SK-N-SH treated with all-trans-retinoic acid at 6 μM for 48 hours (cell line): ENCODE results near the gene CDH4.

Experiments
- ATAC-seq: fragments of 200-7000 bp; cut with Tn5 transposase; 3 replicates; pipeline ENCODE4 v1.9.1; 2020; ENCODE audit warnings: mild to moderate bottlenecking, moderate library complexity
- ARNTL ChIP-seq: fragments of 450-650 bp; formaldehyde crosslinking; IDR thresholded peaks from 2 replicates; pipeline ENCODE4 v1.5.0; 2020; ENCODE audit warnings: low read depth, mild to moderate bottlenecking, moderate library complexity, borderline replicate concordance
- CREB5 ChIP-seq: fragments of 250-450 bp; sonication (Bioruptor Pico); IDR thresholded peaks from 2 replicates; pipeline ENCODE4 v1.5.1; 2020; ENCODE audit warnings: low read depth, mild to moderate bottlenecking, moderate library complexity
- CSDC2 ChIP-seq: fragments of 250-450 bp; sonication (Bioruptor Pico); IDR thresholded peaks from 2 replicates; pipeline ENCODE4 v1.5.0; 2020; ENCODE audit warnings: mild to moderate bottlenecking, moderate library complexity
- CSRNP3 ChIP-seq: fragments of 250-450 bp; sonication (Bioruptor Pico); IDR thresholded peaks from 2 replicates; pipeline ENCODE4 v1.5.1; 2021; ENCODE audit warnings: mild to moderate bottlenecking, moderate library complexity
- GLIS3 ChIP-seq: fragments of 250-450 bp; sonication (Bioruptor Pico); IDR thresholded peaks from 2 replicates; pipeline ENCODE4 v1.5.0; 2020; ENCODE audit warnings: mild to moderate bottlenecking, moderate library complexity
- ISL1 ChIP-seq: fragments of 250-450 bp; sonication (Bioruptor Pico); IDR thresholded peaks from 2 replicates; pipeline ENCODE4 v2.1.2; 2022; ENCODE audit warnings: mild to moderate bottlenecking, moderate library complexity
- OSR1 ChIP-seq: fragments of 250-450 bp; sonication (Bioruptor Pico); IDR thresholded peaks from 2 replicates; pipeline ENCODE4 v1.8.0; 2022; ENCODE audit warnings: moderate library complexity, mild to moderate bottlenecking, inconsistent platforms
- PATZ1 ChIP-seq: fragments of 250-450 bp; sonication (Bioruptor Pico); IDR thresholded peaks from 2 replicates; pipeline ENCODE4 v1.8.0; 2020; ENCODE audit warnings: mild to moderate bottlenecking, moderate library complexity, borderline replicate concordance
- POU6F1 ChIP-seq: fragments of 250-450 bp; sonication (Bioruptor Pico); IDR thresholded peaks from 2 replicates; pipeline ENCODE4 v1.8.0; 2021; ENCODE audit warnings: low read depth, mild to moderate bottlenecking, moderate library complexity, borderline replicate concordance
- PPARA ChIP-seq: fragments of 250-450 bp; sonication (Bioruptor Pico); IDR thresholded peaks from 2 replicates; pipeline ENCODE4 v1.5.0; 2020; ENCODE audit warnings: mild to moderate bottlenecking, borderline replicate concordance
- RARB ChIP-seq: fragments of 250-450 bp; sonication (Bioruptor Pico); IDR thresholded peaks from 2 replicates; pipeline ENCODE4 v1.8.0; 2021; ENCODE audit warnings: mild to moderate bottlenecking, moderate library complexity
- SNAI2 ChIP-seq: fragments of 250-450 bp; sonication (Bioruptor Pico); IDR thresholded peaks from 2 replicates; pipeline ENCODE4 v1.5.0; 2020; ENCODE audit warnings: mild to moderate bottlenecking, moderate library complexity
- TCF4 ChIP-seq: fragments of 250-450 bp; sonication (Bioruptor Pico); IDR thresholded peaks from 2 replicates; pipeline ENCODE4 v1.8.0; 2021; ENCODE audit warnings: mild to moderate bottlenecking, moderate library complexity, borderline replicate concordance
- TOX ChIP-seq: fragments of 250-450 bp; sonication (Bioruptor Pico); IDR thresholded peaks from 2 replicates; pipeline ENCODE4 v1.8.0; 2021; ENCODE audit warnings: mild to moderate bottlenecking, moderate library complexity, borderline replicate concordance
- TSHZ2 ChIP-seq: fragments of 250-450 bp; sonication (Bioruptor Pico); IDR thresholded peaks from 2 replicates; pipeline ENCODE4 v1.5.0; 2020; ENCODE audit warnings: mild to moderate bottlenecking, moderate library complexity
- ZC3H10 ChIP-seq: fragments of 250-450 bp; sonication (Bioruptor Pico); IDR thresholded peaks from 2 replicates; pipeline ENCODE4 v1.5.1; 2021; ENCODE audit warnings: mild to moderate bottlenecking, moderate library complexity
- ZFP3 ChIP-seq: fragments of 250-450 bp; sonication (Bioruptor Pico); IDR thresholded peaks from 2 replicates; pipeline ENCODE4 v1.5.0; 2020; ENCODE audit warnings: mild to moderate bottlenecking, moderate library complexity
- ZFP30 ChIP-seq: fragments of 450-650 bp; formaldehyde crosslinking; IDR thresholded peaks from 2 replicates; pipeline ENCODE4 v1.5.0; 2022; ENCODE audit warnings: mild to moderate bottlenecking, moderate library complexity
- ZNF565 ChIP-seq: fragments of 450-650 bp; formaldehyde crosslinking; conservative IDR thresholded peaks from 2 replicates; pipeline ENCODE4 v1.5.0; 2020; ENCODE audit warnings: low read depth, mild to moderate bottlenecking, moderate library complexity
- ZNF70 ChIP-seq: fragments of 450-650 bp; formaldehyde crosslinking; IDR thresholded peaks from 2 replicates; pipeline ENCODE4 v1.5.0; 2020; ENCODE audit warnings: mild to moderate bottlenecking, moderate library complexity
- ZNF8 ChIP-seq: fragments of 450-650 bp; formaldehyde crosslinking; IDR thresholded peaks from 2 replicates; pipeline ENCODE4 v1.5.0; 2020; ENCODE audit warnings: mild to moderate bottlenecking, moderate library complexity

CDH4 gene

GRCh38 chr20:61880706-61881105, 628.6 kb downstream of the CDH4 start:
- no peak for ATAC-seq
- TF ChIP-seq OSR1 (CRISPR knock-in tag) (no peak), CSDC2 (CRISPR knock-in tag) (no peak), ZNF565 (no peak), ARNTL (CRISPR knock-in tag) (no peak), CSRNP3 (no peak), TCF4 (no peak), PATZ1 (no peak), POU6F1 (CRISPR knock-in tag) (no peak), ZFP30 (CRISPR knock-in tag) (no peak), ZNF8 (CRISPR knock-in tag) (no peak), ZNF70 (CRISPR knock-in tag) (no peak), GLIS3 (CRISPR knock-in tag) (no peak), TSHZ2 (no peak), ZFP3 (no peak)

GRCh38 chr20:61881416-61881815, 629.4 kb downstream of the CDH4 start:
- no peak for TF ChIP-seq CSRNP3
- TF ChIP-seq POU6F1 (CRISPR knock-in tag), result no peak
- TF ChIP-seq ZFP30 (CRISPR knock-in tag), result no peak
- TF ChIP-seq RARB (CRISPR knock-in tag), result no peak
- TF ChIP-seq ZNF565, result no peak
- no peak for ATAC-seq

GRCh38 chr20:61881861-61882260, 629.8 kb downstream of the CDH4 start:
- ATAC-seq, result no peak
- TF ChIP-seq PATZ1 (no peak), ISL1 (CRISPR knock-in tag) (no peak), SNAI2 (CRISPR knock-in tag) (no peak), GLIS3 (CRISPR knock-in tag) (no peak), TOX (CRISPR knock-in tag) (no peak), ZC3H10 (no peak), CREB5 (CRISPR knock-in tag) (no peak), ZFP3 (no peak), TSHZ2 (no peak), ARNTL (CRISPR knock-in tag) (no peak), RARB (CRISPR knock-in tag) (no peak), ZFP30 (CRISPR knock-in tag) (no peak), PPARA (CRISPR knock-in tag) (no peak)
